ENCODE measurements around the gene DDX39A.

DDX39A gene

DNA sequence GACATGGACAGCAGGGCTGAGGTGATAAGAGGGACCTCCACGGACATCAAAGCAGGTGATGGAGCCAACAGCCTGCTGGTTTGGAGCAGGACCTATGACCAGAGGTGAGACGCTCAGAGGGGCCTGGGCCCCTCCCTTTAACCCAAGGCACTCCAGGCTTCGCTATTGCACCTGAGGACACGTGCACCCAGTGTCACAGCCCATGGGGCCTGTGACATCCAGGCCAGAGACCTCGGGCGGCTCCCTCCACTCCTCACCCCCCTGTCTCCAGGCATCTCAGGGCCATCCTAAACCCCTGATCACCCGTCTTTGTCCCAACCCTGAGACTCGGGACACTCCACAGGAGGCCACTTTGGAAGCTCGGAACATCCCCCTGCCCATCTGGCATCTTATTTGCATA, 25.0 kb downstream of the DDX39A start:
- no peak overlapping the region for H3K4me3 ChIP-seq (ENCODE audit: control insufficient read depth, low read depth, low read length)
- TF ChIP-seq, protein P1, sequence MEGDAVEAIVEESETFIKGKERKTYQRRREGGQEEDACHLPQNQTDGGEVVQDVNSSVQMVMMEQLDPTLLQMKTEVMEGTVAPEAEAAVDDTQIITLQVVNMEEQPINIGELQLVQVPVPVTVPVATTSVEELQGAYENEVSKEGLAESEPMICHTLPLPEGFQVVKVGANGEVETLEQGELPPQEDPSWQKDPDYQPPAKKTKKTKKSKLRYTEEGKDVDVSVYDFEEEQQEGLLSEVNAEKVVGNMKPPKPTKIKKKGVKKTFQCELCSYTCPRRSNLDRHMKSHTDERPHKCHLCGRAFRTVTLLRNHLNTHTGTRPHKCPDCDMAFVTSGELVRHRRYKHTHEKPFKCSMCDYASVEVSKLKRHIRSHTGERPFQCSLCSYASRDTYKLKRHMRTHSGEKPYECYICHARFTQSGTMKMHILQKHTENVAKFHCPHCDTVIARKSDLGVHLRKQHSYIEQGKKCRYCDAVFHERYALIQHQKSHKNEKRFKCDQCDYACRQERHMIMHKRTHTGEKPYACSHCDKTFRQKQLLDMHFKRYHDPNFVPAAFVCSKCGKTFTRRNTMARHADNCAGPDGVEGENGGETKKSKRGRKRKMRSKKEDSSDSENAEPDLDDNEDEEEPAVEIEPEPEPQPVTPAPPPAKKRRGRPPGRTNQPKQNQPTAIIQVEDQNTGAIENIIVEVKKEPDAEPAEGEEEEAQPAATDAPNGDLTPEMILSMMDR (IDR thresholded peaks at IDR 0.05; ENCODE audit: control insufficient read depth, insufficient read depth, low read depth, low read length, missing control alignments), result no peak
- DNase-seq (ENCODE audit: low read depth), result no peak

DNA sequence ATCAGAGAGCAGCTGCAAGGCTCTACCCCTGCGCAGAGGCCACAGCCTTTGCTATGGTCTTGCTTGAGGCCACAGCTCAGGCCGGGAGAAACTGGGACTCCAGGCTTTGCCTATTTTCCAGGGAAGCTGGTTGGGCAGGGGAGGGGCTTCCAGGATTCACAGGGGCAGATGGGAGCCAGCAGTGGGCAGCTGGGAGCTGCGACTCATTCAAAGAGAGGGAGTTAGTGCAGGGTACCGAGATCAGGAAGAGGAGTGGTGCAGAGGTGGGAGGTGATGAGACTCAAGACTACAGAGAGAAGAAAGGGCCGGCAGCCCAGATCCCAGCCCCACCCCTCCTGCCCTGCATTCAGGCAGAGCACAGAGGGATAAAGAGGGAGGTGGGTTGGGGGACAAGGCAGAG, 25.8 kb downstream of the DDX39A start:
- no peak for DNase-seq (ENCODE audit: low read depth)
- TF ChIP-seq, protein P1 (IDR thresholded peaks at IDR 0.05; ENCODE audit: control insufficient read depth, insufficient read depth, low read depth, low read length, missing control alignments), result no peak
- no peak overlapping the region for H3K4me3 ChIP-seq (ENCODE audit: control insufficient read depth, low read depth, low read length)

DNA sequence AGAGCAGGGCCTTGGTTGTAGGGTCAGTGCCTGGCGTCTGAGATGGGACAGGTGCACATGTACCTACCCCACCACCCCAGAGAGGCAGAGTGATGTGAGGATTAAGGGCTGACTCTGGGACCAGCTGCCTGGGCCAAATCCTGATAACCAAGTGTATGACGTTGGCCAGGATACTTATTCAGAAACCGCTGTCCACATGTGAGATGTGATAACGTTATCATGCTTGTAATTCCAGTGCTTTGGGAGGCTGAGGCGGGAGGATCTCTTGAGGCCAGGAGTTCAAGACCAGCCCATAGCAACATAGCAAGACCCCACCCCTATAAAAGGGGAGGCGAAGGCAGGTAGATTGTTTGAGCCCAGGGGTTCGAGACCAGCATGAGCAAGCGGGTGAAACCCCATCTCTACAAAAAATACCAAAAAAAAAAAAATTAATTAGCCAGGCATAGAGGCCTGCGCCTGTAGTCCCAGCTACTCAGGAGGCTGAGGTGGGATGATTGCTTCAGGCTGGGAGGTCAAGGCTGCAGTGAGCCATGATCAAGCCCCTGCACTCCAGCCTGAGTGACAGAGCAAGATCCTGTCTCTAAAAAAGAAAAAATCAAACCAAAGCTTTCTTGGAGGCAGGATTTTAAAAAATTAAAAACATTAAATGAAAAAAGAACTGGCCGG, 27.9 kb downstream of the DDX39A start:
- TF ChIP-seq, protein P1 (IDR thresholded peaks at IDR 0.05; ENCODE audit: control insufficient read depth, insufficient read depth, low read depth, low read length, missing control alignments), result no peak
- no peak overlapping the region for H3K4me3 ChIP-seq (ENCODE audit: control insufficient read depth, low read depth, low read length)
- no peak for DNase-seq (ENCODE audit: low read depth)

DNA sequence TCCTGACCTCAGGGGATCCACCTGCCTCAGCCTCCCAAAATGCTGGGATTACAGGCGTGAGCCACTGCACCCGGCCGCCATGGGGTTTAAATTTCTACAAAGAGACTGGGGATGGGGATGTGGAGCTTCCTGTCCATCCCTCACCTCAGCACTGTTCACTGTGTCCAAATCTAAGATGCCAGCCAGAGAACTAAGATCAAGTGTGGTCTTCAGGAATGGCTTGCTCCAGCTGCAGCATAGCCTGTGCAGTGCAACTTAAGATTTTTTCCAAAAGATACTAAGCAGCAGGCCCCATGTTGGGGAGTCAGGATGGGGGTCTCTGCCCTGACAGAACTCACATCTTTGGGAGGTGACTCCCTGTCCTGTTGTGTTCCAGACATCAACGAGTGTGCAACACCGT, 28.6 kb downstream of the DDX39A start:
- H3K4me3 ChIP-seq (ENCODE audit: control insufficient read depth, low read depth, low read length), result no peak overlapping the region
- TF ChIP-seq, protein P1 (IDR thresholded peaks at IDR 0.05; ENCODE audit: control insufficient read depth, insufficient read depth, low read depth, low read length, missing control alignments), result no peak
- DNase-seq (ENCODE audit: low read depth), result no peak

DNA sequence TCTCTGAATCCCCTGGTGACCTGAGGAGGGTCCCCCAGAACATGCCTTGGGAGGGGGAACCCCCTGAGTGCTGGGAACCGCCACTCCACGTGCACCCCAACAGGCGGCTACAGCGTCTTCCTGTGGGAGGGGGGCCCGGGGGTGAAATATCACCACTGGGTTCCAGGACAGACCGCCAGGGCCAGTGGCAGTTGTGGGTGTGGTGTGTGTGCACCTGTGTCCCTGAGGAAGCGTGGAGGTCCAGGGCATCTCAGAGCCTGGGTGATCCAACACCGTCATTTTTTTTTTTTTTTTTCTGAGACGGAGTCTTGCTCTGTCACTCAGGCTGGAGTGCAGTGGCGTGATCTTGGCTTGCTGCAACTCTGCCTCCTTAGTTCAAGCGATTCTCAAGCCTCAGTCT, 33.6 kb downstream of the DDX39A start:
- H3K4me3 ChIP-seq (ENCODE audit: control insufficient read depth, low read depth, low read length), result no peak overlapping the region
- TF ChIP-seq, protein P1 (IDR thresholded peaks at IDR 0.05; ENCODE audit: control insufficient read depth, insufficient read depth, low read depth, low read length, missing control alignments), result no peak
- no peak for DNase-seq (ENCODE audit: low read depth)

DNA sequence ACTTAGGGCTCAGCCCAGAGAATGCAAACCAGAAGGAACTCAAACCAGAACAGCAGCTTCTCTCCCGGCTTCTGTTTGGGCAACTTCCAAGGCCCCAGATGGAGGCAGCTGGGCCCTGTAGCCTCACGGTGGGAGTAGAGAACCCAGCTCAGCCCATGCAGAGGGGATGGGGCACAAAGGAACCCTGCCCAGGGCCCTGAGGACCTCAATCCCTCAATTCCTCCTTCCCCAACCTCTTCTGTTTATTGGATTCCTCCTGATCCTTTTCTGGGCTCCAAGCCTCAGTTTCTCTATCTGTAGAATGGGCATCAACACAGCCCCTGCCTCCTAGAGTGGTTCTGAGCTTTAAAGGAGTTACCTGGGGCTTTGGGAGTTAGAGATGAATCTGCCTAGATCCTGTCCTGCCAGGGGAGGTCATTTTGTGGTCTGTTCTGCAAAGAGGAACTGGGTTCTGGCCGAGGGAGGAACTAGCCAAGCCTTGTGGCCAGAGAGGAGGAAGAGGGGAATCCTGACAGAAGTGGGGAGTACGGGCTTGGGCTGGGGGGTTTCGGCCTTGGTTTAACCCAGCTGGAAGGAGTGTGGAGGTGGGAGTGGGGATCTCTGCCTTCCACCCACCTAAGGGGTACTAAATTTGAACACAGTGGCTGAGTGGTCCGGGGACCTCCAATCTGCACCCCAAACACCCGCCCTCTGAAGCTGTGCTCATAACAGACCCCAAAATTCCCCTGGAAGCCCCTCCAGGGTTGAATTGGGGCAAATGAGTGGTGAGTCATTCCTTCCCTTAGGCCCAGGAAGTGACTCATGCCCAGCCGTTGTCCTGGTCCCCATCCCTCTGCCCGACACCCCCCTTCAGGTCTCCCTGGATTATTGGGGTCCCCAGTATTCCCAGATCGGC, 35.2 kb downstream of the DDX39A start:
- no peak for DNase-seq (ENCODE audit: low read depth)
- peak overlapping the region; percentile 14 for H3K4me3 ChIP-seq (ENCODE audit: control insufficient read depth, low read depth, low read length)
- TF ChIP-seq, protein P1 (IDR thresholded peaks at IDR 0.05; ENCODE audit: control insufficient read depth, insufficient read depth, low read depth, low read length, missing control alignments), result no peak
